ENCODE data around the gene AP3D1. TPM values are rescaled to one million over a fixed set of nuclear protein-coding genes. Genes with fewer than 3 reads are reported as not detected.

The AP3D1 gene
- total RNA-seq, 1 donor from 2014 or later = 115 TPM

DNA sequence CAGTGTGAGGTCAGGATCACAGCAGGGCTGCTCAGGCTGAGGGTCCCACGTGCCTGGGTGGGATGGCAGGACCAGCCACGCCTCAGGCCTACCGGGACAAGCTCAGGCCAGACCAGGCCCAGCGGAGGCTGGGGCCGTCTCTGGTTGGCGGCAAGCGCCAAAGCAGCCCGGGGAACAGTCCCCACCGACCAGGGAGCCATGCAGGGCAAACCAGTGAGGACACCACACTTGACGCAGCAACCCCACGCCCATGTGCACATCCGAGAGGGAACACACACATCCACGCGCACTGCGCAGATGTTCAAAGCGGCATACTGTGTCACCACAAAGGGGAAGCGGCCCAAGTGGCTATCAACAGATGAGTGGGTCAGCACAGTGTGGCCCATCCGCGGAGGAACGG lies 39.5 kb downstream of the AP3D1 start:
- no peak for DNase-seq (ENCODE audit: low spot score in 2 of 2, unreplicated experiment in 2 of 2)
- Mint-ChIP-seq H3K27ac (no peak overlapping the region), H3K9me3 (no peaks in the 10 kb centered on the region), H3K36me3 (peaks cover 39% of the 10 kb centered on the region), H3K4me3 (no peak overlapping the region), H3K4me1 (no peaks in the 10 kb centered on the region), H3K27me3 (ENCODE audit: low read depth) (no peaks in the 10 kb centered on the region)
- TF ChIP-seq CTCF (IDR thresholded peaks at IDR 0.05; ENCODE audit: unreplicated experiment) = no peak

GRCh38 chr19:2111425-2111824 lies 39.9 kb downstream of the AP3D1 start:
- H3K27ac Mint-ChIP-seq = no peak overlapping the region
- DNase-seq (ENCODE audit: low spot score in 2 of 2, unreplicated experiment in 2 of 2) = no peak
- no peak overlapping the region for H3K4me3 Mint-ChIP-seq
- H3K4me1 Mint-ChIP-seq = no peaks in the 10 kb centered on the region
- H3K9me3 Mint-ChIP-seq = no peaks in the 10 kb centered on the region
- no peak for TF ChIP-seq CTCF (IDR thresholded peaks at IDR 0.05; ENCODE audit: unreplicated experiment)
- no peaks in the 10 kb centered on the region for H3K27me3 Mint-ChIP-seq (ENCODE audit: low read depth)
- peaks cover 44% of the 10 kb centered on the region for H3K36me3 Mint-ChIP-seq

DNA sequence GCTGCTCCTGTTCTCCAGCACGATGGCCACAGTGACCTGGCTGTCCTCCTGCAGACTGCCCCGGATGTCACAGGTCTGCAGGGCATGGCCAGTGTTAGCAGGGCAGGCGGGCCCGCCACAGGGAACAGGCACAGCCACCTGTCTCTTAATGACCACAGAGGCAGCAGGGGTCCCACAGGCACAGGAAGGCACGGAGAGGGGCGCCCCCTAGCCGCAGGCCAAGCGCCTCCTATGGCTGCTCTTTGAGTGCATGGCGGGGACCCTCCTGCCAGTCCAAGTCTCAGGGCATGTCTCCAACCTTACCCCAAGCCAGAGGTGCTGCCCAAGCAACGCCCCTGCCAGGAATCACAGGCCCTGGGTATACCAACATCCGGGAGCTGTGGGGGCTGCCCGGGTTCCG lies 40.5 kb downstream of the AP3D1 start:
- no peaks in the 10 kb centered on the region for H3K27me3 Mint-ChIP-seq (ENCODE audit: low read depth)
- H3K27ac Mint-ChIP-seq = no peak overlapping the region
- DNase-seq (ENCODE audit: low spot score in 2 of 2, unreplicated experiment in 2 of 2) = no peak
- peaks cover 50% of the 10 kb centered on the region for H3K36me3 Mint-ChIP-seq
- no peaks in the 10 kb centered on the region for H3K4me1 Mint-ChIP-seq
- TF ChIP-seq CTCF (IDR thresholded peaks at IDR 0.05; ENCODE audit: unreplicated experiment) = no peak
- no peaks in the 10 kb centered on the region for H3K9me3 Mint-ChIP-seq
- H3K4me3 Mint-ChIP-seq = no peak overlapping the region

DNA sequence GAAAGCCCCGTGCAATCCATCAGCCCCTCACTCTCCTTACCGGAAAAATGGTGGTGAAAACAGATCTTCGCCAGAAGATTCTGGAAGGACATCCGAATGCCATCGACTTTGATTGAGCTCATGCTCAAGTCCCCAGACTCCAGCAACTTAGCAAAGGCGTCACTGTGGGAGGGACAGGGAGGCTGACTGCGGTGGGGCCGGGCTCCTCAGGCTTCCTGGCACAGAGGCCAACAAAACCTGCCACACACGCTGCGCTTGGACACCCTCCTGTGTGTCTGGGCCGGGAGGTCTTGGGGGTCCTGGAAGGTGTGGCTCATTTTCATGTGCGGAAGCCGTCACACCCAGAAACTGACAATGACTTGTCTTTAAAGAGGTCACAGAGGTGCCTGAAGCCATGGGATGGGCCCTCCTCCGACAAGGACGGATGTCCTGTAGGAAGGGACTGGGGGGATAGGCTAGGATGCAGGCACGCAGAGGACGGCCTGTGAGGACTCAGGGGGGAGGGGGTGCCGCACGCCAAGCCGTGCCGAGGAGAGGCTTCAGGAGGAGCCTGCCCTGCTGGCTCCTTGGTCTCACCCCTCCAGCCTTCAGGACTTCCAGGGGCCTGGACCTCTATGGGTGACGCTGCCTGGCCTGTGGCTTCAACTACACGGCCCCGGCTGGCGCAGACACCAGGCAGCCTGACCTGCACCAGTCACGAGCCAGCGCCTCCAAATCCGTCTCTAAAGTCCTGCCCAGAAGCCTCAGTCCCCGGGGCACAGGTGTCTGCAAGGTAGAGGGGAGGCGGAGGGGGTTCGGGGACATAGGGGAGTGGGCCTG lies 42.1 kb downstream of the AP3D1 start:
- Mint-ChIP-seq H3K27me3 (ENCODE audit: low read depth) (no peaks in the 10 kb centered on the region), H3K4me3 (no peak overlapping the region), H3K9me3 (no peaks in the 10 kb centered on the region), H3K27ac (no peak overlapping the region), H3K36me3 (peaks cover 52% of the 10 kb centered on the region), H3K4me1 (no peaks in the 10 kb centered on the region)
- no peak for TF ChIP-seq CTCF (IDR thresholded peaks at IDR 0.05; ENCODE audit: unreplicated experiment)
- DNase-seq (ENCODE audit: low spot score in 2 of 2, unreplicated experiment in 2 of 2) = no peak

DNA sequence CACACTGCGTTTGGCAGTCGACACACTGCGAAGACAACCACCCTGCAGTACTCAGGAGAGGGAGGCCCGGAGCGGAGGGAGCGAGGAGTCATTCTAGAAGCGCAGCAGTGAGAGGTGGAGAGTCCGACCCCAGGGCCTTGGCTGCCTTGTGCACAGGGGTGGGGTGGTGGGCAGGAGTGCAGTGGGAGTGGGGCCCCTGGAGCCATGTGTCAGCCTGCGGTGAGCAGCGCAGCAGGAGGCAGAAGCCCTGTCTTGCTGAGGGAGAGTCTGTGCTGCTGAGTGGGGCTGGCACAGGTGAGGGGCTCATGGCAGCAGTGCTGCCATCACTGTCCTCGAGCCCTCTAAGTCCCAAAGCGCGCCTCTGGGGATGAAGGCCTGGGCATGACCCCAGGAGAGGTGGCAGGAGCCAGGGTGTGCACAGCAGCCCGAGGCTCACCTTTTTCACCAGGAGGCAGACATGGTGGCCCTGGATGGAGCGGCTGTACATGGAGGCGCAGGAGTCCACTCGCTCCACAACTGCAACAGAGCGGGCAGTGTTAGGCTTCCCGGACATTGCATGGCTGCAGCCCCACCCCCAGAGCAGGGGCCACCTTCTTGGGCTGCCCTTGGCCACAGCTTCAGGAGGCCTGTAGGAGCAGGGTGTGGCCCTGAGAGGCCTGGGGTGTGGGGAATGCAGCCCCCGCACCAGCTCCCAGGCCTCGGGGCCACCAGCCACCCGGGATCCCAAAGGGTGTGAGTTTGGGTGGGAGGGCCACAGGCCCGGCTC lies 42.9 kb downstream of the AP3D1 start:
- no peak for TF ChIP-seq CTCF (IDR thresholded peaks at IDR 0.05; ENCODE audit: unreplicated experiment)
- Mint-ChIP-seq H3K9me3 (no peaks in the 10 kb centered on the region), H3K27ac (no peak overlapping the region), H3K27me3 (ENCODE audit: low read depth) (no peaks in the 10 kb centered on the region), H3K36me3 (peaks cover 55% of the 10 kb centered on the region), H3K4me3 (no peak overlapping the region), H3K4me1 (no peaks in the 10 kb centered on the region)
- no peak for DNase-seq (ENCODE audit: low spot score in 2 of 2, unreplicated experiment in 2 of 2)

All from mesothelial cell of epicardium (in vitro differentiated cells).